Stimulated activated naive B cell treated with anti-CD40 and anti-IgM and Interleukin-4, amounts not matched to agents 10 μg/mL and 1 μg/mL and 100 μg/mL, for 72 hours (primary cell): ENCODE data around the gene NFATC2.

Experiments used
- ATAC-seq, 2 donors: fragments of 150-1000 bp; cut with Tn5 transposase; replicated peaks; 2 replicates each; pipeline ENCODE4 v1.10.0; 2021; ENCODE audit warnings: moderate library complexity in 1 of 2
- DNase-seq: peaks from one replicate; pipeline ENCODE4 v3.0.0; 2021
- H3K27ac Mint-ChIP-seq: one replicate; pipeline ENCODE4 v1.8.0; 2022; ENCODE audit warnings: mild to moderate bottlenecking, mixed read lengths
- H3K27me3 Mint-ChIP-seq, 2 donors: one replicate each; pipeline ENCODE4 v1.8.0; 2022; ENCODE audit warnings: mixed read lengths in 2 of 2
- H3K36me3 Mint-ChIP-seq, 2 donors: one replicate each; pipeline ENCODE4 v1.8.0; 2022; ENCODE audit warnings: mixed read lengths in 2 of 2, mild to moderate bottlenecking in 1 of 2
- H3K4me1 Mint-ChIP-seq, 2 donors: one replicate each; pipeline ENCODE4 v1.8.0; 2022; ENCODE audit warnings: mixed read lengths in 2 of 2, mild to moderate bottlenecking in 1 of 2
- H3K4me3 Mint-ChIP-seq, 2 donors: one replicate each; pipeline ENCODE4 v1.8.0; 2022; ENCODE audit warnings: mild to moderate bottlenecking in 2 of 2, mixed read lengths in 2 of 2, moderate library complexity in 1 of 2
- H3K9me3 Mint-ChIP-seq, 2 donors: one replicate each; pipeline ENCODE4 v1.8.0; 2022; ENCODE audit warnings: mixed read lengths in 2 of 2, mild to moderate bottlenecking in 1 of 2

Gene NFATC2

GRCh38 chr20:51377132-51377531, 165.4 kb downstream of the NFATC2 start:
- Mint-ChIP-seq H3K27me3 (no peaks in the 10 kb centered on the region), H3K36me3 (peaks cover 27 to 37% of the 10 kb centered on the region in 2 donors), H3K27ac (no peak overlapping the region), H3K4me3 (no peak overlapping the region), H3K9me3 (peaks cover 3 to 5% of the 10 kb centered on the region in 2 donors), H3K4me1 (peaks cover 21 to 27% of the 10 kb centered on the region in 2 donors)
- no peak for ATAC-seq
- DNase-seq = no peak

GRCh38 chr20:51376111-51376510, 166.4 kb downstream of the NFATC2 start:
- Mint-ChIP-seq H3K4me1 (peaks cover 20 to 29% of the 10 kb centered on the region in 2 donors), H3K9me3 (peaks cover 3 to 5% of the 10 kb centered on the region in 2 donors), H3K36me3 (peaks cover 27 to 29% of the 10 kb centered on the region in 2 donors), H3K27me3 (no peaks in the 10 kb centered on the region), H3K27ac (no peak overlapping the region), H3K4me3 (no peak overlapping the region)
- DNase-seq (no peak), ATAC-seq (no peak)

DNA sequence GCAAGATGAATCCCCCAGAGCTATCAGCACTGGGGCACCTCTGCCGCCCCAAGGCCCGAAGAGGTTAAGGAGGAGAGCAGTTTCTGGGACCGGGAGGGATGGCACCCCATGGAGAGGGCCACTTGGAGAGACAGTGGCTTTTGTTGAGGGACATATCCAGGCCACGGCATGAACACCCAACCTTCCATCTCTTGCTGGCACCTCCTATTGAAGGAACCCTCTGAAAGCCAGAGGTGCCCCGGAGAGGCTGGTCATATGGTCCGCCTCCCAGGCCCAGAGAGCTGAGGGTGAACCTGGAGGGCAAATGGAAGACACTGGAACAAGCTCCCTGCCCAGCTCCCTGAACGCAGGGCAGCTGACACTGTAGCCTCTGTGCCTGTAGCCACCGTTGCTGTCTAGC, 167.0 kb downstream of the NFATC2 start:
- peaks cover 3 to 5% of the 10 kb centered on the region in 2 donors for H3K9me3 Mint-ChIP-seq
- no peak overlapping the region for H3K27ac Mint-ChIP-seq
- ATAC-seq (no peak), DNase-seq (no peak)
- H3K36me3 Mint-ChIP-seq = peaks cover 21 to 24% of the 10 kb centered on the region in 2 donors
- H3K4me1 Mint-ChIP-seq = peaks cover 15 to 23% of the 10 kb centered on the region in 2 donors
- H3K27me3 Mint-ChIP-seq = no peaks in the 10 kb centered on the region
- H3K4me3 Mint-ChIP-seq = no peak overlapping the region

GRCh38 chr20:51374961-51375360, 167.6 kb downstream of the NFATC2 start:
- H3K4me3 Mint-ChIP-seq = no peak overlapping the region
- peaks cover 16 to 18% of the 10 kb centered on the region in 2 donors for H3K36me3 Mint-ChIP-seq
- no peak for ATAC-seq
- no peaks in the 10 kb centered on the region for H3K27me3 Mint-ChIP-seq
- H3K27ac Mint-ChIP-seq = no peak overlapping the region
- peaks cover 10 to 17% of the 10 kb centered on the region in 2 donors for H3K4me1 Mint-ChIP-seq
- no peaks in the 10 kb centered on the region for H3K9me3 Mint-ChIP-seq
- DNase-seq = no peak

- Mint-ChIP-seq H3K4me1 (peaks cover 7 to 12% of the 10 kb centered on the region in 2 donors), H3K27ac (peak overlapping the region; percentile 43), H3K36me3 (peaks cover 11 to 13% of the 10 kb centered on the region in 2 donors), H3K4me3 (no peak overlapping the region), H3K27me3 (no peaks in the 10 kb centered on the region), H3K9me3 (no peaks in the 10 kb centered on the region)
- ATAC-seq (no peak), DNase-seq (no peak)
These were observed 168.1 kb downstream of the NFATC2 start for GRCh38 chr20:51374456-51374830.

- no peaks in the 10 kb centered on the region for H3K9me3 Mint-ChIP-seq
- no peak overlapping the region for H3K4me3 Mint-ChIP-seq
- ATAC-seq (no peak), DNase-seq (no peak)
- H3K27ac Mint-ChIP-seq = no peak overlapping the region
- H3K27me3 Mint-ChIP-seq = peaks cover 0 to under 1% of the 10 kb centered on the region in 2 donors
- H3K4me1 Mint-ChIP-seq = peaks cover 7 to 11% of the 10 kb centered on the region in 2 donors
- peaks cover 10 to 12% of the 10 kb centered on the region in 2 donors for H3K36me3 Mint-ChIP-seq
These were observed 168.6 kb downstream of the NFATC2 start for GRCh38 chr20:51373713-51374455.

GRCh38 chr20:51372966-51373365, 169.6 kb downstream of the NFATC2 start:
- no peak for DNase-seq
- H3K27ac Mint-ChIP-seq = no peak overlapping the region
- no peaks in the 10 kb centered on the region for H3K9me3 Mint-ChIP-seq
- peaks cover 0 to 9% of the 10 kb centered on the region in 2 donors for H3K27me3 Mint-ChIP-seq
- H3K4me1 Mint-ChIP-seq = peaks cover 4 to 11% of the 10 kb centered on the region in 2 donors
- peaks cover 5 to 7% of the 10 kb centered on the region in 2 donors for H3K36me3 Mint-ChIP-seq
- ATAC-seq = no peak
- H3K4me3 Mint-ChIP-seq = no peak overlapping the region

GRCh38 chr20:51372176-51372803, 170.2 kb downstream of the NFATC2 start:
- H3K27me3 Mint-ChIP-seq = peaks cover 3 to 9% of the 10 kb centered on the region in 2 donors
- H3K4me1 Mint-ChIP-seq = peaks cover 4 to 11% of the 10 kb centered on the region in 2 donors
- no peaks in the 10 kb centered on the region for H3K9me3 Mint-ChIP-seq
- DNase-seq (peak; percentile 28), ATAC-seq (peak; percentile 91 to 94)
- peak overlapping the region; percentile 38 for H3K27ac Mint-ChIP-seq
- peaks cover 2 to 4% of the 10 kb centered on the region in 2 donors for H3K36me3 Mint-ChIP-seq
- H3K4me3 Mint-ChIP-seq = no peak overlapping the region

DNA sequence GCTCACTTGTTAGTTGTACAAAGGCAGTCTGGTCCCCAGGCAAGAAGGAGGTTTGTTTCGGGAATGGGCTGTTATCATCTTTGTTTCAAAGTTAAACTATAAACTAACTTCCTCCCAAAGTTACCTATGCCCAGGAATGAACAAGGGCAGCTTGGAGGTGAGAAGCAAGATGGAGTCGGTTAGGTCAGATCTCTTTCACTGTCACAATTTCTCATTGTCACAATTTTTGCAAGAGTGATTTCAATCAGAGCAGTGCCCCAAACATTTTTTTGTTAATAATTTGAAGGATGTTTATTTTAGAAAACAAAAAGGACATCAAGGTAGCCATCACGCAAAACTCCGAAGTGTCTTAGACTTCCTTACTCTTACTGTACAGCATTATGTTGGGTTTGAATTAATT, 170.8 kb downstream of the NFATC2 start:
- H3K9me3 Mint-ChIP-seq = no peaks in the 10 kb centered on the region
- H3K4me1 Mint-ChIP-seq = peaks cover 4 to 11% of the 10 kb centered on the region in 2 donors
- ATAC-seq (no peak), DNase-seq (no peak)
- peaks cover 2% of the 10 kb centered on the region in 2 donors for H3K36me3 Mint-ChIP-seq
- H3K27me3 Mint-ChIP-seq = peaks cover 8 to 14% of the 10 kb centered on the region in 2 donors
- H3K27ac Mint-ChIP-seq = peak overlapping the region; percentile 38
- no peak overlapping the region for H3K4me3 Mint-ChIP-seq

GRCh38 chr20:51369503-51369902, 173.0 kb downstream of the NFATC2 start:
- Mint-ChIP-seq H3K27ac (no peak overlapping the region), H3K27me3 (peaks cover 15 to 16% of the 10 kb centered on the region in 2 donors), H3K36me3 (peaks cover 0 to 2% of the 10 kb centered on the region in 2 donors), H3K4me1 (peaks cover 4 to 11% of the 10 kb centered on the region in 2 donors), H3K4me3 (no peak overlapping the region), H3K9me3 (no peaks in the 10 kb centered on the region)
- ATAC-seq = no peak
- DNase-seq = no peak

DNA sequence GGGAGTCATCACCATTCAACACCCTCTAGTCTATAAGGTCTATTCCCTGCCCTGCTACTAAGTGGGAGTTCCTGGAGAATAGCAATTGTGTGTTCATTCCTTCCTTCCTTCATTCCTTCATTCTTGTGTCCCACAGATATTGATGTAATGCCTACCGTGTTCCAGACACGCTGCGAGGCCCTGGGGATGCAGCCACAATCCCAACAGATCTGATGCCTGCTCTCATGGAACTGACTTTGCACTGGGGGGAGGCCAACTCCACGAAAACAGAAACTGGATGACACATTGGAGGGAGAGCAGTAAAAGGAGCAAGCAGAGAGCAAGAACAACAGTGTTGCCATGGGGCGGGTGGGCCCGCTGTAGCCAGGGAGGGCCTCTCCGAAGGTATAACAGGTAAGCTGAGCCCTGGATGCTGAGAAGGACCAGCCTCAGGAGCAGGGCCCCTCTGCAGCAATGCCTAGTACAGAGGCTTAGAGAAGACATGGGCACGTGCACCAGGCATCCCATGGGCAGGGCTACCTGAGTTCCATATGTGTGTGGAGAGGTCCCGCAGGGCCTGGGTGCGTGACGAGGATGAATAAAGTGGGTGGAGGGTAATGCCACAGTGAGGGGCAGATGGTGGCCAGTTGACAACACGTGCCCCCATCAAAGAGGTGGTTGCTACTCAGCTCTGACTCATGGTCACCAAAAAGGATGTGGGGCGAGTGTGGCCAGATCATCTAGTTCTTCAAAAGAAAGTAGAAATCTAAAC, 173.9 kb downstream of the NFATC2 start:
- DNase-seq (no peak), ATAC-seq (no peak)
- H3K27me3 Mint-ChIP-seq = peaks cover 16 to 20% of the 10 kb centered on the region in 2 donors
- H3K4me1 Mint-ChIP-seq = peaks cover 4 to 11% of the 10 kb centered on the region in 2 donors
- no peak overlapping the region for H3K27ac Mint-ChIP-seq
- H3K4me3 Mint-ChIP-seq = no peak overlapping the region
- peaks cover 4% of the 10 kb centered on the region in 2 donors for H3K36me3 Mint-ChIP-seq
- peaks cover 2 to 4% of the 10 kb centered on the region in 2 donors for H3K9me3 Mint-ChIP-seq

DNA sequence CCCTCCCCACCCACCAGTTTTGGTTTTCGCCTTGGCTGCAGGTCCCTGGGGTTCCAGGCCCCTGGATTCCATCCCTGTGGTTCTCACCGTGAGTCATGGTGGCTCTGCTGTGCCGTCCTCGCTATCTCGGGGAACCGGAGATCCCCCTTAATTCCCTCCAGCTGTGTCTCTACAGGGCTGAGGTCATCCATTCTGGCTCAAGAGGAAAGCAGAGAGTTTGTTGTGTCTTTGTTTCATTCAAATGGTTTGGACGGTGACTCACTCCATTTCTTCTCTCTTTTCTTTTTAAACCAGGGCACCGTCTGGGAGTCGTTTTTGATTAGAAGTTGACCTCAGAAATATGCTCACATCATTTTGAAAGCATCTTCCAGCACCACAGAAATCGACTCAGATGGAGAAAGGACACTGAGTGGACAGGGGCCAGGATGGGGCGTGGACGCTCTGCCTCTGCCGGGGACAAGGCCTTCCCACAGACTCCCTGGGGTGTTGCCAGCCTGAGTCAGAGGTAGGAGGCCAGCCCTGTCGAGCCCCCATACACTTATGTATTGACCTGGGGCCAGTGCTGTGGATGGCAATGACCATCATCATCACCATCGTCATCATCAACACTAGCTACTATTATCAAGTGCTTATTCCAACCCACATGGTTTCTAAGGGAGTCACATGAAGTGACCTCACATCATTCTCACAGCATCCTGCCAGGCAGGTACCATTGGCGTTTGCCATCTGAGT, 176.2 kb downstream of the NFATC2 start:
- Mint-ChIP-seq H3K27me3 (peaks cover 18 to 27% of the 10 kb centered on the region in 2 donors), H3K36me3 (peaks cover 6 to 11% of the 10 kb centered on the region in 2 donors), H3K9me3 (peaks cover 8 to 13% of the 10 kb centered on the region in 2 donors), H3K27ac (no peak overlapping the region), H3K4me1 (no peaks in the 10 kb centered on the region), H3K4me3 (no peak overlapping the region)
- no peak for DNase-seq
- ATAC-seq = no peak

DNA sequence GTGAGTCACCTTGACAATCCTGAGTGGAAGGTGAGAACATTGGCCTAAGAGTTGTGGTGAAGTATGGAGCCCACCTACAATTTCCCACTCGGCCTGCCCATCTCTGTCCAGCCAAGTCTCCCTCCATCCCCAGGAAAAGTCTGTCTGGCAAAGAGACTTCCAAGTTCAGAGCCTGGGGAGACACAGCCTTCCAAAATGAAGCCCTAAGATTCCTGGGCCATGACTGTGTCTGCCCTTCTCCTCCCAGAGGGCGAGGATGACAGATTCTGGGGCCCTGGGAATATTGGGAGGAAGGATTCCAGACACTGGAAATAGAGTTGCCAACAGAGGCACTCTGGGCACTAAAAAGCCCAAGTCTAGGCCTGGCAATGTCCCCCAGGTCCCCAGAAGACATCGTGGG, 176.8 kb downstream of the NFATC2 start:
- Mint-ChIP-seq H3K27me3 (peaks cover 21 to 31% of the 10 kb centered on the region in 2 donors), H3K4me1 (no peaks in the 10 kb centered on the region), H3K9me3 (peaks cover 8 to 13% of the 10 kb centered on the region in 2 donors), H3K4me3 (no peak overlapping the region), H3K36me3 (peaks cover 6 to 11% of the 10 kb centered on the region in 2 donors), H3K27ac (no peak overlapping the region)
- DNase-seq = no peak
- no peak for ATAC-seq

- ATAC-seq = no peak
- Mint-ChIP-seq H3K27ac (no peak overlapping the region), H3K4me1 (no peaks in the 10 kb centered on the region), H3K36me3 (peaks cover 6 to 11% of the 10 kb centered on the region in 2 donors), H3K9me3 (peaks cover 8 to 13% of the 10 kb centered on the region in 2 donors), H3K27me3 (peaks cover 26 to 45% of the 10 kb centered on the region in 2 donors), H3K4me3 (no peak overlapping the region)
- DNase-seq = no peak
These were observed 178.7 kb downstream of the NFATC2 start for GRCh38 chr20:51363813-51364212.
